ENCODE data around the gene USP33.

GRCh38 chr1:77744576-77744975 is 15.1 kb downstream of the USP33 start:
- no peak for TF ChIP-seq RAD21 (IDR thresholded peaks at IDR 0.05; ENCODE audit: insufficient read depth, low read depth, low read length)
- TF ChIP-seq RUNX3 (IDR thresholded peaks at IDR 0.05; ENCODE audit: low read length): no peak

Measured in GM12878 (cell line).